K562 (cell line): ENCODE measurements around the gene RASIP1. TPM values are rescaled to one million over a fixed set of nuclear protein-coding genes. Genes with fewer than 3 reads are reported as not detected.
A peak's percentile ranks its signal among the peaks of the same experiment; 100 is the strongest.

Source experiments
- CBX2 ChIP-seq: fragments of 200-600 bp; sonication (generic); IDR thresholded peaks from one replicate; pipeline ENCODE4 v1.6.1; 2012; ENCODE audit warnings: mild to moderate bottlenecking, low read length, inconsistent platforms; ENCODE audit not compliant: insufficient read depth, poor library complexity, severe bottlenecking
- CTBP1 ChIP-seq: fragments of 450-650 bp; IDR thresholded peaks from 2 replicates; pipeline ENCODE4 v1.6.1; 2016; ENCODE audit warnings: borderline replicate concordance
- DPF2 ChIP-seq: fragments of 450-650 bp; IDR thresholded peaks from 2 replicates; pipeline ENCODE4 v1.6.1; 2016
- MAFG ChIP-seq: fragments of 450-650 bp; conservative IDR thresholded peaks from 2 replicates; pipeline ENCODE4 v1.6.1; 2016; ENCODE audit warnings: missing genetic modification characterization, missing compliant biosample characterization
- MED1 ChIP-seq: sonication (generic); formaldehyde crosslinking; IDR thresholded peaks from 2 replicates; pipeline ENCODE4 v1.8.1; 2023; ENCODE audit warnings: missing genetic modification reagents, borderline replicate concordance
- NRF1 ChIP-seq, 2 experiments: fragments of 450-650 bp; IDR thresholded peaks in 1 of 2; conservative IDR thresholded peaks in 1 of 2; 2 replicates each; pipeline ENCODE4 v1.6.1; 2014; ENCODE audit warnings: mild to moderate bottlenecking in 2 of 2
- RBM14 ChIP-seq: fragments of 200-400 bp; formaldehyde crosslinking; IDR thresholded peaks from 2 replicates; pipeline ENCODE4 v1.6.1; 2018; ENCODE audit warnings: low read depth, mild to moderate bottlenecking, low read length, moderate library complexity, borderline replicate concordance; ENCODE audit not compliant: insufficient read depth
- RFX1 ChIP-seq: fragments of 450-650 bp; IDR thresholded peaks from 2 replicates; pipeline ENCODE4 v1.6.1; 2016; ENCODE audit warnings: mild to moderate bottlenecking, moderate library complexity
- TCF3 ChIP-seq: sonication (generic); formaldehyde crosslinking; IDR thresholded peaks from 2 replicates; pipeline ENCODE4 v1.4.0; 2020; ENCODE audit warnings: mild to moderate bottlenecking, missing genetic modification reagents
- polyA plus RNA-seq, 8 experiments: library from polyadenylated mRNA; depleted of rRNA in 4 of 8; stranded (reverse) in 5 of 8; unstranded in 3 of 8; fragments of >200 nt; fragmentation: Nextera tagmentation in 2 of 8; fragmentation: Illumina TruSeq in 1 of 8; extraction: Ambion mirVana in 2 of 8; extraction: Trizol in 1 of 8; gene quantifications; 2 replicates each; pipeline versions ENCODE4 v1.2.1 to v1.2.3, GENCODE V29; 2011 to 2014; ENCODE audit warnings: inconsistent platforms in 1 of 8, missing spikeins in 1 of 8
- total RNA-seq, 7 experiments: library from RNA; depleted of rRNA in 6 of 7; stranded (reverse); fragments of >200 nt in 6 of 7; fragmentation: Illumina TruSeq in 2 of 7; extraction: Trizol in 2 of 7; gene quantifications; 2 replicates each; pipeline versions ENCODE4 v1.2.1 to v1.2.3, GENCODE V29; 2011 to 2021; ENCODE audit warnings: low replicate concordance in 1 of 7
- TF ChIP-seq, protein P1 (sequence below): fragments of 450-650 bp; formaldehyde crosslinking; IDR thresholded peaks from 2 replicates; pipeline ENCODE4 v1.4.0; 2022; ENCODE audit warnings: mild to moderate bottlenecking, moderate library complexity
- TF ChIP-seq, protein P2 (sequence below), 2 experiments: IDR thresholded peaks; 2 replicates each; pipeline ENCODE4 v1.6.1; 2012; ENCODE audit warnings: improper control_type of control experiment in 2 of 2, low read depth in 2 of 2, low read length in 2 of 2, borderline replicate concordance in 1 of 2
- TF ChIP-seq, protein P3 (sequence below), 3 experiments: fragments of 200-800 bp in 1 of 3; fragments of 250-450 bp in 1 of 3; fragments of 450-650 bp in 1 of 3; sonication (Bioruptor Pico) in 1 of 3; sonication (Bioruptor generic) in 1 of 3; formaldehyde crosslinking in 1 of 3; IDR thresholded peaks; 2 replicates each; pipeline versions ENCODE4 v1.6.1 to v1.8.0; 2016 to 2022; ENCODE audit warnings: mild to moderate bottlenecking in 2 of 3, missing genetic modification characterization in 2 of 3, missing compliant biosample characterization in 1 of 3, moderate library complexity in 1 of 3
- TF ChIP-seq, protein P4 (sequence below): sonication (generic); formaldehyde crosslinking; IDR thresholded peaks from 2 replicates; pipeline ENCODE4 v1.8.0; 2022; ENCODE audit warnings: mild to moderate bottlenecking, low read depth, missing genetic modification reagents
- TF ChIP-seq, protein P5 (sequence below), 2 experiments: fragments of 450-650 bp in 1 of 2; sonication (generic) in 1 of 2; formaldehyde crosslinking in 1 of 2; IDR thresholded peaks in 1 of 2; conservative IDR thresholded peaks in 1 of 2; 2 replicates each; pipeline versions ENCODE4 v1.6.1 to v1.8.1; 2016 to 2023; ENCODE audit warnings: mild to moderate bottlenecking in 2 of 2, moderate library complexity in 2 of 2, inconsistent platforms in 1 of 2, missing genetic modification reagents in 1 of 2

The RASIP1 gene
- total and polyA plus RNA-seq, 9 of the 15 experiments (the other 6 are each of a cell fraction or from before 2014, with no cell fraction given): 0.20 to 4.7 (median 1.5) TPM

DNA sequence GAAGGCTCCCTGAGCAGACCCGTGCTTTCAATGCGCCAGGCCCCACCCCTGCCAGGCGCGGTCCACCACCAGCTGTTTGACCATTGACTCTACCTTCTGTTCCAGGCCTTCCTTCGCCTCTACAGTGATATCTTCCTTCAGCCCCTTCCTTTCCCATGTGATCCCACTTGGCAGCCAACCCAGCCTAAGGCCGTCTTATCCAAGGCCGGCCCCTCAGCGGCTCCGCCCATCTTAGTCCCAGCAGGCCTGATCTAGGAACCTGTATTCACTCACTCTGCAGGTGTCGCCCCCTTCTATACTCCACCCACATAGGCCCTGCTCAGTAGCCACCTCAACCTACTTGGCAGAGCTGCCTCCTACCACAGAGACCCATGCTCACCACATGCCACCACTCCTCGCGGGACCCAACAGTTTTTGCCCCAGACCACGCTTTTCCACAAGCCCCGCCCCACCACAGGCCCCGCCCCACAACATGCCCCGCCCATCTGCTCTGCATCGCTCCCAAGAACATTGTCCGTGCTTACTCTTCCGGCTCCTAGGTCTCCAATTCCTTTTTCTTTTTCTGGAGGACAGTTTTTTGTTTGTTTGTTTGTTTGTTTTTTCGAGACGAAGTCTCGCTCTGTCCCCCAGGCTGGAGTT is 2.9 kb downstream of the RASIP1 start (continued):
- no peak for TF ChIP-seq MED1 (CRISPR knock-in tag)
- TF ChIP-seq, protein P1, sequence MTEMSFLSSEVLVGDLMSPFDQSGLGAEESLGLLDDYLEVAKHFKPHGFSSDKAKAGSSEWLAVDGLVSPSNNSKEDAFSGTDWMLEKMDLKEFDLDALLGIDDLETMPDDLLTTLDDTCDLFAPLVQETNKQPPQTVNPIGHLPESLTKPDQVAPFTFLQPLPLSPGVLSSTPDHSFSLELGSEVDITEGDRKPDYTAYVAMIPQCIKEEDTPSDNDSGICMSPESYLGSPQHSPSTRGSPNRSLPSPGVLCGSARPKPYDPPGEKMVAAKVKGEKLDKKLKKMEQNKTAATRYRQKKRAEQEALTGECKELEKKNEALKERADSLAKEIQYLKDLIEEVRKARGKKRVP (CRISPR knock-in tag): no peak
- peak; percentile 21; the same call in 1 of the 2 replicates for TF ChIP-seq CTBP1
- no peak for TF ChIP-seq RFX1
- TF ChIP-seq, protein P2, sequence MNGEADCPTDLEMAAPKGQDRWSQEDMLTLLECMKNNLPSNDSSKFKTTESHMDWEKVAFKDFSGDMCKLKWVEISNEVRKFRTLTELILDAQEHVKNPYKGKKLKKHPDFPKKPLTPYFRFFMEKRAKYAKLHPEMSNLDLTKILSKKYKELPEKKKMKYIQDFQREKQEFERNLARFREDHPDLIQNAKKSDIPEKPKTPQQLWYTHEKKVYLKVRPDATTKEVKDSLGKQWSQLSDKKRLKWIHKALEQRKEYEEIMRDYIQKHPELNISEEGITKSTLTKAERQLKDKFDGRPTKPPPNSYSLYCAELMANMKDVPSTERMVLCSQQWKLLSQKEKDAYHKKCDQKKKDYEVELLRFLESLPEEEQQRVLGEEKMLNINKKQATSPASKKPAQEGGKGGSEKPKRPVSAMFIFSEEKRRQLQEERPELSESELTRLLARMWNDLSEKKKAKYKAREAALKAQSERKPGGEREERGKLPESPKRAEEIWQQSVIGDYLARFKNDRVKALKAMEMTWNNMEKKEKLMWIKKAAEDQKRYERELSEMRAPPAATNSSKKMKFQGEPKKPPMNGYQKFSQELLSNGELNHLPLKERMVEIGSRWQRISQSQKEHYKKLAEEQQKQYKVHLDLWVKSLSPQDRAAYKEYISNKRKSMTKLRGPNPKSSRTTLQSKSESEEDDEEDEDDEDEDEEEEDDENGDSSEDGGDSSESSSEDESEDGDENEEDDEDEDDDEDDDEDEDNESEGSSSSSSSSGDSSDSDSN (IDR thresholded peaks at IDR 0.05; ENCODE audit: borderline replicate concordance in 1 of 2, low read depth in 2 of 2, low read length in 2 of 2): 0 out of 4 replicates have a peak, but pooled peaks of 1 of the 2 experiments have one; percentile 29
- 0 out of 2 replicates have a peak, but pooled peaks have one; percentile 21 for TF ChIP-seq TCF3
- no peak for TF ChIP-seq RBM14
- TF ChIP-seq, protein P3, sequence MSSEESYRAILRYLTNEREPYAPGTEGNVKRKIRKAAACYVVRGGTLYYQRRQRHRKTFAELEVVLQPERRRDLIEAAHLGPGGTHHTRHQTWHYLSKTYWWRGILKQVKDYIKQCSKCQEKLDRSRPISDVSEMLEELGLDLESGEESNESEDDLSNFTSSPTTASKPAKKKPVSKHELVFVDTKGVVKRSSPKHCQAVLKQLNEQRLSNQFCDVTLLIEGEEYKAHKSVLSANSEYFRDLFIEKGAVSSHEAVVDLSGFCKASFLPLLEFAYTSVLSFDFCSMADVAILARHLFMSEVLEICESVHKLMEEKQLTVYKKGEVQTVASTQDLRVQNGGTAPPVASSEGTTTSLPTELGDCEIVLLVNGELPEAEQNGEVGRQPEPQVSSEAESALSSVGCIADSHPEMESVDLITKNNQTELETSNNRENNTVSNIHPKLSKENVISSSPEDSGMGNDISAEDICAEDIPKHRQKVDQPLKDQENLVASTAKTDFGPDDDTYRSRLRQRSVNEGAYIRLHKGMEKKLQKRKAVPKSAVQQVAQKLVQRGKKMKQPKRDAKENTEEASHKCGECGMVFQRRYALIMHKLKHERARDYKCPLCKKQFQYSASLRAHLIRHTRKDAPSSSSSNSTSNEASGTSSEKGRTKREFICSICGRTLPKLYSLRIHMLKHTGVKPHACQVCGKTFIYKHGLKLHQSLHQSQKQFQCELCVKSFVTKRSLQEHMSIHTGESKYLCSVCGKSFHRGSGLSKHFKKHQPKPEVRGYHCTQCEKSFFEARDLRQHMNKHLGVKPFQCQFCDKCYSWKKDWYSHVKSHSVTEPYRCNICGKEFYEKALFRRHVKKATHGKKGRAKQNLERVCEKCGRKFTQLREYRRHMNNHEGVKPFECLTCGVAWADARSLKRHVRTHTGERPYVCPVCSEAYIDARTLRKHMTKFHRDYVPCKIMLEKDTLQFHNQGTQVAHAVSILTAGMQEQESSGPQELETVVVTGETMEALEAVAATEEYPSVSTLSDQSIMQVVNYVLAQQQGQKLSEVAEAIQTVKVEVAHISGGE (CRISPR knock-in tag; IDR thresholded peaks at IDR 0.05): peak in 1 of 3 experiments; percentile 94; a peak in 2 of 6 replicates
- TF ChIP-seq, protein P4, sequence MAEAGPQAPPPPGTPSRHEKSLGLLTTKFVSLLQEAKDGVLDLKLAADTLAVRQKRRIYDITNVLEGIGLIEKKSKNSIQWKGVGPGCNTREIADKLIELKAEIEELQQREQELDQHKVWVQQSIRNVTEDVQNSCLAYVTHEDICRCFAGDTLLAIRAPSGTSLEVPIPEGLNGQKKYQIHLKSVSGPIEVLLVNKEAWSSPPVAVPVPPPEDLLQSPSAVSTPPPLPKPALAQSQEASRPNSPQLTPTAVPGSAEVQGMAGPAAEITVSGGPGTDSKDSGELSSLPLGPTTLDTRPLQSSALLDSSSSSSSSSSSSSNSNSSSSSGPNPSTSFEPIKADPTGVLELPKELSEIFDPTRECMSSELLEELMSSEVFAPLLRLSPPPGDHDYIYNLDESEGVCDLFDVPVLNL (CRISPR knock-in tag): no peak
- 0 out of 2 replicates have a peak, but pooled peaks have one; percentile 14 for TF ChIP-seq DPF2
- TF ChIP-seq NRF1 (conservative IDR thresholded peaks at IDR 0.05 in 1 of 2, IDR thresholded peaks at IDR 0.05 in 1 of 2): peak; percentile 37 to 46; a peak in 2 of 4 replicates
- TF ChIP-seq CBX2: no peak
- TF ChIP-seq, protein P5, sequence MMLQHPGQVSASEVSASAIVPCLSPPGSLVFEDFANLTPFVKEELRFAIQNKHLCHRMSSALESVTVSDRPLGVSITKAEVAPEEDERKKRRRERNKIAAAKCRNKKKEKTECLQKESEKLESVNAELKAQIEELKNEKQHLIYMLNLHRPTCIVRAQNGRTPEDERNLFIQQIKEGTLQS (IDR thresholded peaks at IDR 0.05): no peak
- TF ChIP-seq, protein P5 (CRISPR knock-in tag; conservative IDR thresholded peaks at IDR 0.05): no peak
- TF ChIP-seq MAFG (tag): no peak
